ENCODE data around the gene PIP5KL1.

DNA sequence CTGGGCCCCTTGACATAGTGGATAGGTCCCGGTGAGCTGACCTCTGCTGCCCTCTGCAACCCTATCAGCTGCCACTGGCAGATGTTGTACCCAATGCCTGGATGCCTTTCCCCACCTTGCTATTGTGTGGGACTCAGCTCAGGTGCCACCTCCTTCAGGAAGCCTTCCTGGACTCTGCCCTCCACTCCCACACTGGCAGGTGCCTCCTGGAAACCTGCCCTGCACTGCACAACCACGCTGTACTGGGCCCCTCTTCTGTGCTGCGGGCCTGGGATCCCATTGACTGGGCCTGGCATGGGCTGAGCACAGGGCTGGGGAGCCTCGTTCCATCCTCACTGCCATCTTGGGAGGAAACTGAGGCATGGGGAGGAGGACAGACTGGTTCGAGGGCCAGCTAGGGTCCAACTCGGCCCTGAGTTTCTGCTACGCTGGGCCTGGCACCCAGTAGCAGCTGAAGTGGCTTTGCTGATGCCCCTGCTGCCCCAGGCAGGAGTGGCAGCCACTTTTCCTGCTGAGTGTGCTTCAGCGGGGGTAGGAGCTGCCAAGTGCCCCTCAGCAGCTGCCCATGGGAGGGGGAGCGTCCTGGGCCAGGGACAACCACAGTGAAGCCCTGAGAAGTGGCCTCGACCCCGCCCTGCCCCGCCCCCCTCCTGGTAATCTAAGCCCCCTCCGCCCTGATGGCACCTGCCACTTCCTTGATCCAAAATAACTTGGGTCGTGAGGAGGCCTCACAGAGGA, 54.4 kb downstream of the PIP5KL1 start:
- TF ChIP-seq, protein P1, sequence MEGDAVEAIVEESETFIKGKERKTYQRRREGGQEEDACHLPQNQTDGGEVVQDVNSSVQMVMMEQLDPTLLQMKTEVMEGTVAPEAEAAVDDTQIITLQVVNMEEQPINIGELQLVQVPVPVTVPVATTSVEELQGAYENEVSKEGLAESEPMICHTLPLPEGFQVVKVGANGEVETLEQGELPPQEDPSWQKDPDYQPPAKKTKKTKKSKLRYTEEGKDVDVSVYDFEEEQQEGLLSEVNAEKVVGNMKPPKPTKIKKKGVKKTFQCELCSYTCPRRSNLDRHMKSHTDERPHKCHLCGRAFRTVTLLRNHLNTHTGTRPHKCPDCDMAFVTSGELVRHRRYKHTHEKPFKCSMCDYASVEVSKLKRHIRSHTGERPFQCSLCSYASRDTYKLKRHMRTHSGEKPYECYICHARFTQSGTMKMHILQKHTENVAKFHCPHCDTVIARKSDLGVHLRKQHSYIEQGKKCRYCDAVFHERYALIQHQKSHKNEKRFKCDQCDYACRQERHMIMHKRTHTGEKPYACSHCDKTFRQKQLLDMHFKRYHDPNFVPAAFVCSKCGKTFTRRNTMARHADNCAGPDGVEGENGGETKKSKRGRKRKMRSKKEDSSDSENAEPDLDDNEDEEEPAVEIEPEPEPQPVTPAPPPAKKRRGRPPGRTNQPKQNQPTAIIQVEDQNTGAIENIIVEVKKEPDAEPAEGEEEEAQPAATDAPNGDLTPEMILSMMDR (IDR thresholded peaks at IDR 0.05): no peak
- no peak for TF ChIP-seq POLR2A (IDR thresholded peaks at IDR 0.05)
